ENCODE measurements around the gene RMND5A.
"Not testable (repeated sequence)": the region's sequence is repeated elsewhere in the genome, so short reads cannot be mapped to it uniquely, and the experiment has no call there.

RMND5A gene

GRCh38 chr2:86734896-86735295 is 14.8 kb downstream of the RMND5A start:
- not testable (repeated sequence) for H3K36me3 Mint-ChIP-seq, H3K27me3 Mint-ChIP-seq, H3K4me1 Mint-ChIP-seq, H3K4me3 Mint-ChIP-seq, H3K9me3 Mint-ChIP-seq, DNase-seq, H3K27ac Mint-ChIP-seq
- ATAC-seq (replicated peaks), result peak; percentile 16 to 22

- H3K4me3 Mint-ChIP-seq; DNase-seq; ATAC-seq (replicated peaks); H3K27ac Mint-ChIP-seq; H3K27me3 Mint-ChIP-seq; H3K9me3 Mint-ChIP-seq: not testable (repeated sequence)
- Mint-ChIP-seq H3K4me1 (peaks cover 5 to 11% of the 10 kb centered on the region in 2 donors), H3K36me3 (peaks cover 7 to 14% of the 10 kb centered on the region in 2 donors)
Measured at GRCh38 chr2:86739485-86739884, 19.4 kb downstream of the RMND5A start.

- H3K36me3 Mint-ChIP-seq, result peaks cover 7 to 14% of the 10 kb centered on the region in 2 donors
Measured at GRCh38 chr2:86739889-86740288, 19.8 kb downstream of the RMND5A start.

GRCh38 chr2:86741889-86742498 is 21.9 kb downstream of the RMND5A start:
- not testable (repeated sequence) for H3K27me3 Mint-ChIP-seq; H3K27ac Mint-ChIP-seq; DNase-seq; ATAC-seq (replicated peaks); H3K9me3 Mint-ChIP-seq; H3K4me3 Mint-ChIP-seq
- Mint-ChIP-seq H3K4me1 (peaks cover 13 to 28% of the 10 kb centered on the region in 2 donors), H3K36me3 (peaks cover 10 to 26% of the 10 kb centered on the region in 2 donors)

More at GRCh38 chr2:86739889-86740288, 19.8 kb downstream of the RMND5A start:
- H3K27me3 Mint-ChIP-seq; H3K4me3 Mint-ChIP-seq; H3K27ac Mint-ChIP-seq; H3K9me3 Mint-ChIP-seq; DNase-seq; ATAC-seq (replicated peaks): not testable (repeated sequence)
- peaks cover 7 to 11% of the 10 kb centered on the region in 2 donors for H3K4me1 Mint-ChIP-seq

- no peaks in the 10 kb centered on the region for H3K27me3 Mint-ChIP-seq
- DNase-seq, result no peak
- H3K27ac Mint-ChIP-seq, result no peak overlapping the region
- H3K9me3 Mint-ChIP-seq, result no peaks in the 10 kb centered on the region
- H3K4me1 Mint-ChIP-seq, result peaks cover 21 to 41% of the 10 kb centered on the region in 2 donors
- peaks cover 12 to 34% of the 10 kb centered on the region in 2 donors for H3K36me3 Mint-ChIP-seq
- no peak for ATAC-seq (replicated peaks)
- H3K4me3 Mint-ChIP-seq, result no peak overlapping the region
Measured at GRCh38 chr2:86744152-86744551, 24.1 kb downstream of the RMND5A start.

GRCh38 chr2:86746939-86747338 is 26.8 kb downstream of the RMND5A start:
- Mint-ChIP-seq H3K27ac (peak overlapping the region; percentile 27), H3K27me3 (no peaks in the 10 kb centered on the region), H3K4me3 (no peak overlapping the region), H3K9me3 (peaks cover 8 to 11% of the 10 kb centered on the region in 2 donors), H3K4me1 (peaks cover 25 to 46% of the 10 kb centered on the region in 2 donors), H3K36me3 (peaks cover 23 to 58% of the 10 kb centered on the region in 2 donors)
- DNase-seq, result no peak
- peak; percentile 51 to 57 for ATAC-seq (replicated peaks)

- no peaks in the 10 kb centered on the region for H3K27me3 Mint-ChIP-seq
Measured at GRCh38 chr2:86747711-86748639, 27.9 kb downstream of the RMND5A start.

GRCh38 chr2:86750240-86750839 is 30.2 kb downstream of the RMND5A start:
- Mint-ChIP-seq H3K9me3 (peaks cover 8 to 11% of the 10 kb centered on the region in 2 donors), H3K27me3 (no peaks in the 10 kb centered on the region), H3K4me3 (no peak overlapping the region), H3K4me1 (peaks cover 17 to 33% of the 10 kb centered on the region in 2 donors), H3K36me3 (peaks cover 21 to 55% of the 10 kb centered on the region in 2 donors), H3K27ac (no peak overlapping the region)
- ATAC-seq (replicated peaks), result no peak
- DNase-seq, result no peak

More at GRCh38 chr2:86747711-86748639, 27.9 kb downstream of the RMND5A start:
- peak; percentile 78 to 90 for ATAC-seq (replicated peaks)
- peak; percentile 6 for DNase-seq
- peaks cover 21 to 38% of the 10 kb centered on the region in 2 donors for H3K4me1 Mint-ChIP-seq
- H3K36me3 Mint-ChIP-seq, result peaks cover 27 to 60% of the 10 kb centered on the region in 2 donors
- H3K27ac Mint-ChIP-seq, result no peak overlapping the region
- peaks cover 8 to 11% of the 10 kb centered on the region in 2 donors for H3K9me3 Mint-ChIP-seq
- no peak overlapping the region for H3K4me3 Mint-ChIP-seq

GRCh38 chr2:86751778-86752177 is 31.7 kb downstream of the RMND5A start:
- H3K27ac Mint-ChIP-seq, result no peak overlapping the region
- H3K4me1 Mint-ChIP-seq, result peaks cover 14 to 22% of the 10 kb centered on the region in 2 donors
- H3K27me3 Mint-ChIP-seq, result no peaks in the 10 kb centered on the region
- ATAC-seq (replicated peaks) (no peak), DNase-seq (no peak)
- peaks cover 31 to 59% of the 10 kb centered on the region in 2 donors for H3K36me3 Mint-ChIP-seq
- no peak overlapping the region for H3K4me3 Mint-ChIP-seq
- H3K9me3 Mint-ChIP-seq, result peaks cover 8 to 11% of the 10 kb centered on the region in 2 donors

- Mint-ChIP-seq H3K4me1 (peaks cover 9 to 10% of the 10 kb centered on the region in 2 donors), H3K9me3 (peaks cover 8 to 11% of the 10 kb centered on the region in 2 donors), H3K36me3 (peaks cover 31 to 62% of the 10 kb centered on the region in 2 donors), H3K27ac (no peak overlapping the region), H3K27me3 (no peaks in the 10 kb centered on the region), H3K4me3 (no peak overlapping the region)
- ATAC-seq (replicated peaks) (no peak), DNase-seq (no peak)
Measured at GRCh38 chr2:86752934-86753333, 32.8 kb downstream of the RMND5A start.

- H3K9me3 Mint-ChIP-seq, result peaks cover 8 to 11% of the 10 kb centered on the region in 2 donors
- H3K4me3 Mint-ChIP-seq, result no peak overlapping the region
- ATAC-seq (replicated peaks), result no peak
- peaks cover 31 to 62% of the 10 kb centered on the region in 2 donors for H3K36me3 Mint-ChIP-seq
- H3K27me3 Mint-ChIP-seq, result no peaks in the 10 kb centered on the region
- H3K27ac Mint-ChIP-seq, result no peak overlapping the region
- DNase-seq, result no peak
- H3K4me1 Mint-ChIP-seq, result peaks cover 11 to 12% of the 10 kb centered on the region in 2 donors
Measured at GRCh38 chr2:86753606-86754005, 33.5 kb downstream of the RMND5A start.

- peaks cover 20 to 36% of the 10 kb centered on the region in 2 donors for H3K36me3 Mint-ChIP-seq
- H3K4me3 Mint-ChIP-seq, result no peak overlapping the region
- peaks cover 14 to 20% of the 10 kb centered on the region in 2 donors for H3K4me1 Mint-ChIP-seq
- H3K27ac Mint-ChIP-seq, result no peak overlapping the region
- H3K9me3 Mint-ChIP-seq, result no peaks in the 10 kb centered on the region
- H3K27me3 Mint-ChIP-seq, result no peaks in the 10 kb centered on the region
- no peak for DNase-seq
- no peak for ATAC-seq (replicated peaks)
Measured at GRCh38 chr2:86758405-86758804, 38.3 kb downstream of the RMND5A start.

GRCh38 chr2:86760371-86760770 is 40.3 kb downstream of the RMND5A start:
- no peak overlapping the region for H3K27ac Mint-ChIP-seq
- H3K9me3 Mint-ChIP-seq, result no peaks in the 10 kb centered on the region
- DNase-seq (no peak), ATAC-seq (replicated peaks) (no peak)
- no peaks in the 10 kb centered on the region for H3K27me3 Mint-ChIP-seq
- peaks cover 16 to 25% of the 10 kb centered on the region in 2 donors for H3K4me1 Mint-ChIP-seq
- peaks cover 22 to 31% of the 10 kb centered on the region in 2 donors for H3K36me3 Mint-ChIP-seq
- H3K4me3 Mint-ChIP-seq, result no peak overlapping the region

- H3K27ac Mint-ChIP-seq, result no peak overlapping the region
- no peak overlapping the region for H3K4me3 Mint-ChIP-seq
- H3K9me3 Mint-ChIP-seq, result no peaks in the 10 kb centered on the region
- H3K27me3 Mint-ChIP-seq, result no peaks in the 10 kb centered on the region
- ATAC-seq (replicated peaks) (peak; percentile 72 to 73), DNase-seq (no peak)
- H3K4me1 Mint-ChIP-seq, result peaks cover 11 to 20% of the 10 kb centered on the region in 2 donors
- H3K36me3 Mint-ChIP-seq, result peaks cover 12 to 25% of the 10 kb centered on the region in 2 donors
Measured at GRCh38 chr2:86764661-86765309, 44.7 kb downstream of the RMND5A start.
